ENCODE results near the gene OCIAD2.

GRCh38 chr4:48939785-48940184 lies 33.2 kb upstream of the OCIAD2 start:
- no peak for TF ChIP-seq POLR2A (IDR thresholded peaks at IDR 0.05)
- no peak for TF ChIP-seq CTCF (IDR thresholded peaks at IDR 0.05)
